Measurements from ENCODE around the gene PTGES2. TPM values are rescaled to one million over a fixed set of nuclear protein-coding genes. Genes with fewer than 3 reads are reported as not detected.

The PTGES2 gene
- total and polyA plus RNA-seq, 2 of the 13 experiments (the other 11 are each of a cell fraction or from before 2014, with no cell fraction given) = 63.7 to 79.8 TPM

DNA sequence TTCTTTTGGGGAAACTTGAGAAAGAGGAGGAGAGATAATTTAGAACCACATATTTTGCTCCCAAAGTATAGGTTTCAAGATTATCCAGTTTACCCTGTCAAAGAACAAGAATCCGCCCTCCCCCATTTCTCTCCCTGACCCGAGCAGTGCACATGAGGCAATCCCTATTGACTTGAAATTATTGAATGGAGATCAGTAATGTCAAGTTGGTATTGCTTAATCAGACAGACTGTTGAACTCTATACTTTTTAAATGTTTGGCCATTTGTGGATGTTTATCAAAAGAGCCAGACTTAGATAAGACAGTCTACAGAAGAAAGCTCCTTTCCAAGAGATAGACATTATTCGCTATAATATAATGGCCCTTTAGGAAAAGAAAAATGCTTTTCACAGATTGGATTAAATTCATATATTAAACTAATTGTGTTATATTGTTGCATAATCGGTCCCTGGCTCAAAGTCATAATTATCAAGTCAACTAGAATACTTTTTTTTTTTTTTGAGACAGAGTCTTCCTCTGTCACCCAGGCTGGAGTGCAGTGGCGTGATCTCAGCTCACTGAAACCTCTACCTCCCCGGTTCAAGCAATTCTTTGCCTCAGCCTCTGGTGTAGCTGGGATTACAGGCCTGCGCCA lies 54.2 kb downstream of the PTGES2 start (continued):
- TF ChIP-seq, protein P1, sequence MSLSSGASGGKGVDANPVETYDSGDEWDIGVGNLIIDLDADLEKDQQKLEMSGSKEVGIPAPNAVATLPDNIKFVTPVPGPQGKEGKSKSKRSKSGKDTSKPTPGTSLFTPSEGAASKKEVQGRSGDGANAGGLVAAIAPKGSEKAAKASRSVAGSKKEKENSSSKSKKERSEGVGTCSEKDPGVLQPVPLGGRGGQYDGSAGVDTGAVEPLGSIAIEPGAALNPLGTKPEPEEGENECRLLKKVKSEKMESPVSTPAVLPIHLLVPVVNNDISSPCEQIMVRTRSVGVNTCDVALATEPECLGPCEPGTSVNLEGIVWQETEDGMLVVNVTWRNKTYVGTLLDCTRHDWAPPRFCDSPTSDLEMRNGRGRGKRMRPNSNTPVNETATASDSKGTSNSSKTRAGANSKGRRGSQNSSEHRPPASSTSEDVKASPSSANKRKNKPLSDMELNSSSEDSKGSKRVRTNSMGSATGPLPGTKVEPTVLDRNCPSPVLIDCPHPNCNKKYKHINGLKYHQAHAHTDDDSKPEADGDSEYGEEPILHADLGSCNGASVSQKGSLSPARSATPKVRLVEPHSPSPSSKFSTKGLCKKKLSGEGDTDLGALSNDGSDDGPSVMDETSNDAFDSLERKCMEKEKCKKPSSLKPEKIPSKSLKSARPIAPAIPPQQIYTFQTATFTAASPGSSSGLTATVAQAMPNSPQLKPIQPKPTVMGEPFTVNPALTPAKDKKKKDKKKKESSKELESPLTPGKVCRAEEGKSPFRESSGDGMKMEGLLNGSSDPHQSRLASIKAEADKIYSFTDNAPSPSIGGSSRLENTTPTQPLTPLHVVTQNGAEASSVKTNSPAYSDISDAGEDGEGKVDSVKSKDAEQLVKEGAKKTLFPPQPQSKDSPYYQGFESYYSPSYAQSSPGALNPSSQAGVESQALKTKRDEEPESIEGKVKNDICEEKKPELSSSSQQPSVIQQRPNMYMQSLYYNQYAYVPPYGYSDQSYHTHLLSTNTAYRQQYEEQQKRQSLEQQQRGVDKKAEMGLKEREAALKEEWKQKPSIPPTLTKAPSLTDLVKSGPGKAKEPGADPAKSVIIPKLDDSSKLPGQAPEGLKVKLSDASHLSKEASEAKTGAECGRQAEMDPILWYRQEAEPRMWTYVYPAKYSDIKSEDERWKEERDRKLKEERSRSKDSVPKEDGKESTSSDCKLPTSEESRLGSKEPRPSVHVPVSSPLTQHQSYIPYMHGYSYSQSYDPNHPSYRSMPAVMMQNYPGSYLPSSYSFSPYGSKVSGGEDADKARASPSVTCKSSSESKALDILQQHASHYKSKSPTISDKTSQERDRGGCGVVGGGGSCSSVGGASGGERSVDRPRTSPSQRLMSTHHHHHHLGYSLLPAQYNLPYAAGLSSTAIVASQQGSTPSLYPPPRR (CRISPR knock-in tag; IDR thresholded peaks at IDR 0.05; ENCODE audit: borderline replicate concordance) = peak; percentile 64; the same call in 1 of the 2 replicates
- TF ChIP-seq, protein P2, sequence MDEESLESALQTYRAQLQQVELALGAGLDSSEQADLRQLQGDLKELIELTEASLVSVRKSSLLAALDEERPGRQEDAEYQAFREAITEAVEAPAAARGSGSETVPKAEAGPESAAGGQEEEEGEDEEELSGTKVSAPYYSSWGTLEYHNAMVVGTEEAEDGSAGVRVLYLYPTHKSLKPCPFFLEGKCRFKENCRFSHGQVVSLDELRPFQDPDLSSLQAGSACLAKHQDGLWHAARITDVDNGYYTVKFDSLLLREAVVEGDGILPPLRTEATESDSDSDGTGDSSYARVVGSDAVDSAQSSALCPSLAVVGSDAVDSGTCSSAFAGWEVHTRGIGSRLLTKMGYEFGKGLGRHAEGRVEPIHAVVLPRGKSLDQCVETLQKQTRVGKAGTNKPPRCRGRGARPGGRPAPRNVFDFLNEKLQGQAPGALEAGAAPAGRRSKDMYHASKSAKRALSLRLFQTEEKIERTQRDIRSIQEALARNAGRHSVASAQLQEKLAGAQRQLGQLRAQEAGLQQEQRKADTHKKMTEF (CRISPR knock-in tag; IDR thresholded peaks at IDR 0.05) = peak; percentile 63; the same call in 1 of the 2 replicates
- peak; percentile 84 for TF ChIP-seq MIXL1 (CRISPR knock-in tag; IDR thresholded peaks at IDR 0.05)
- TF ChIP-seq KLF9 (CRISPR knock-in tag; IDR thresholded peaks at IDR 0.05; ENCODE audit: low read depth) = no peak
- no peak for TF ChIP-seq RORA (CRISPR knock-in tag; IDR thresholded peaks at IDR 0.05)
- TF ChIP-seq, protein P3, sequence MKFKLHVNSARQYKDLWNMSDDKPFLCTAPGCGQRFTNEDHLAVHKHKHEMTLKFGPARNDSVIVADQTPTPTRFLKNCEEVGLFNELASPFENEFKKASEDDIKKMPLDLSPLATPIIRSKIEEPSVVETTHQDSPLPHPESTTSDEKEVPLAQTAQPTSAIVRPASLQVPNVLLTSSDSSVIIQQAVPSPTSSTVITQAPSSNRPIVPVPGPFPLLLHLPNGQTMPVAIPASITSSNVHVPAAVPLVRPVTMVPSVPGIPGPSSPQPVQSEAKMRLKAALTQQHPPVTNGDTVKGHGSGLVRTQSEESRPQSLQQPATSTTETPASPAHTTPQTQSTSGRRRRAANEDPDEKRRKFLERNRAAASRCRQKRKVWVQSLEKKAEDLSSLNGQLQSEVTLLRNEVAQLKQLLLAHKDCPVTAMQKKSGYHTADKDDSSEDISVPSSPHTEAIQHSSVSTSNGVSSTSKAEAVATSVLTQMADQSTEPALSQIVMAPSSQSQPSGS (CRISPR knock-in tag; IDR thresholded peaks at IDR 0.05) = peak; percentile 55; the same call in 1 of the 2 replicates
- peak; percentile 68; the same call in 1 of the 2 replicates for TF ChIP-seq HMG20A (CRISPR knock-in tag; IDR thresholded peaks at IDR 0.05; ENCODE audit: borderline replicate concordance)
- TF ChIP-seq SKI (IDR thresholded peaks at IDR 0.05; ENCODE audit: partially characterized antibody) = peak; percentile 93
- no peak for TF ChIP-seq ZC3H4 (CRISPR knock-in tag; IDR thresholded peaks at IDR 0.05; ENCODE audit: borderline replicate concordance)
- peak; percentile 32; the same call in 1 of the 2 replicates for TF ChIP-seq ATF7 (IDR thresholded peaks at IDR 0.05)
- no peak for TF ChIP-seq ATF7 (CRISPR knock-in tag; IDR thresholded peaks at IDR 0.05)
- TF ChIP-seq SP5 (CRISPR knock-in tag; IDR thresholded peaks at IDR 0.05; ENCODE audit: borderline replicate concordance, low read depth) = peak; percentile 29; the same call in 1 of the 2 replicates
- TF ChIP-seq ZNF12 (CRISPR knock-in tag; IDR thresholded peaks at IDR 0.05) = 0 out of 2 replicates have a peak, but pooled peaks have one; percentile 35
- no peak for TF ChIP-seq ZMYM2 (CRISPR knock-in tag; IDR thresholded peaks at IDR 0.05)
- TF ChIP-seq, protein P4, sequence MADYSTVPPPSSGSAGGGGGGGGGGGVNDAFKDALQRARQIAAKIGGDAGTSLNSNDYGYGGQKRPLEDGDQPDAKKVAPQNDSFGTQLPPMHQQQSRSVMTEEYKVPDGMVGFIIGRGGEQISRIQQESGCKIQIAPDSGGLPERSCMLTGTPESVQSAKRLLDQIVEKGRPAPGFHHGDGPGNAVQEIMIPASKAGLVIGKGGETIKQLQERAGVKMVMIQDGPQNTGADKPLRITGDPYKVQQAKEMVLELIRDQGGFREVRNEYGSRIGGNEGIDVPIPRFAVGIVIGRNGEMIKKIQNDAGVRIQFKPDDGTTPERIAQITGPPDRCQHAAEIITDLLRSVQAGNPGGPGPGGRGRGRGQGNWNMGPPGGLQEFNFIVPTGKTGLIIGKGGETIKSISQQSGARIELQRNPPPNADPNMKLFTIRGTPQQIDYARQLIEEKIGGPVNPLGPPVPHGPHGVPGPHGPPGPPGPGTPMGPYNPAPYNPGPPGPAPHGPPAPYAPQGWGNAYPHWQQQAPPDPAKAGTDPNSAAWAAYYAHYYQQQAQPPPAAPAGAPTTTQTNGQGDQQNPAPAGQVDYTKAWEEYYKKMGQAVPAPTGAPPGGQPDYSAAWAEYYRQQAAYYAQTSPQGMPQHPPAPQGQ (CRISPR knock-in tag; IDR thresholded peaks at IDR 0.05; ENCODE audit: borderline replicate concordance) = no peak
- TF ChIP-seq, protein P5, sequence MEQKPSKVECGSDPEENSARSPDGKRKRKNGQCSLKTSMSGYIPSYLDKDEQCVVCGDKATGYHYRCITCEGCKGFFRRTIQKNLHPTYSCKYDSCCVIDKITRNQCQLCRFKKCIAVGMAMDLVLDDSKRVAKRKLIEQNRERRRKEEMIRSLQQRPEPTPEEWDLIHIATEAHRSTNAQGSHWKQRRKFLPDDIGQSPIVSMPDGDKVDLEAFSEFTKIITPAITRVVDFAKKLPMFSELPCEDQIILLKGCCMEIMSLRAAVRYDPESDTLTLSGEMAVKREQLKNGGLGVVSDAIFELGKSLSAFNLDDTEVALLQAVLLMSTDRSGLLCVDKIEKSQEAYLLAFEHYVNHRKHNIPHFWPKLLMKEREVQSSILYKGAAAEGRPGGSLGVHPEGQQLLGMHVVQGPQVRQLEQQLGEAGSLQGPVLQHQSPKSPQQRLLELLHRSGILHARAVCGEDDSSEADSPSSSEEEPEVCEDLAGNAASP (CRISPR knock-in tag; IDR thresholded peaks at IDR 0.05; ENCODE audit: borderline replicate concordance) = peak; percentile 79; the same call in 1 of the 2 replicates
- peak; percentile 8 for TF ChIP-seq TEAD3 (CRISPR knock-in tag; optimal IDR thresholded peaks at IDR 0.05; ENCODE audit: borderline replicate concordance)
- TF ChIP-seq NFIC (IDR thresholded peaks at IDR 0.05; ENCODE audit: low read length) = peak; percentile 77
- TF ChIP-seq SNAI1 (CRISPR knock-in tag; IDR thresholded peaks at IDR 0.05; ENCODE audit: borderline replicate concordance) = no peak
- TF ChIP-seq ELF3 (CRISPR knock-in tag; IDR thresholded peaks at IDR 0.05) = 0 out of 2 replicates have a peak, but pooled peaks have one; percentile 15
